Left lung (tissue), 10 donors: ENCODE measurements around the gene PLCL2. TPM values are rescaled to one million over a fixed set of nuclear protein-coding genes. Genes with fewer than 3 reads are reported as not detected.

Experiments used
- ATAC-seq: fragments of 200-7000 bp; cut with Tn5 transposase; one replicate; pipeline ENCODE4 v1.9.1; 2020; ENCODE audit warnings: moderate library complexity
- DNase-seq, 4 donors: peaks; one replicate each; pipeline ENCODE4 v3.0.0-alpha.2; 2013 to 2020
- H3K27ac ChIP-seq, 2 donors: fragments of 200-600 bp; sonication (generic) in 1 of 2; one replicate each; pipeline versions ENCODE4 v1.5.0 to v1.8.0; 2020 to 2021
- H3K27me3 ChIP-seq, 2 donors: fragments of 200-600 bp; sonication (generic) in 1 of 2; one replicate each; pipeline versions ENCODE4 v1.5.0 to v1.8.0; 2020 to 2021
- H3K36me3 ChIP-seq, 2 donors: fragments of 200-600 bp; sonication (generic) in 1 of 2; one replicate each; pipeline versions ENCODE4 v1.5.0 to v1.8.0; 2020 to 2021
- H3K4me1 ChIP-seq, 2 donors: fragments of 200-600 bp; one replicate each; pipeline ENCODE4 v1.8.0; 2021
- H3K4me3 ChIP-seq, 2 donors: fragments of 200-600 bp; sonication (generic) in 1 of 2; one replicate each; pipeline versions ENCODE4 v1.5.0 to v1.8.0; 2020 to 2021; ENCODE audit warnings: mild to moderate bottlenecking in 1 of 2
- H3K9me3 ChIP-seq, 2 donors: fragments of 200-600 bp; sonication (generic) in 1 of 2; one replicate each; pipeline versions ENCODE4 v1.5.0 to v1.8.0; 2020 to 2021
- intact Hi-C, 2 donors: fragments of 100-400 bp; cut with DNase I; formaldehyde crosslinking; loops; one replicate each; pipeline versions ENCODE4 v1.11.2 to v1.14.2; 2022
- polyA plus RNA-seq, 6 donors: library from polyadenylated mRNA; unstranded; fragments of 120-200 nt; gene quantifications; one replicate each; pipeline ENCODE4 v1.2.1, GENCODE V29; 2013; ENCODE audit not compliant: insufficient read length in 6 of 6
- total RNA-seq, 2 donors: library from RNA; stranded (reverse); fragmentation: NEBNext Ultra II Directional; extraction: Animal tissue kit (Norgen Biotek cat#: 25700); gene quantifications; one replicate each; pipeline ENCODE4 v1.2.1, GENCODE V29; 2021
- TF ChIP-seq, protein P1 (sequence below), 2 donors: fragments of 200-600 bp; sonication (generic) in 1 of 2; IDR thresholded peaks; one replicate each; pipeline versions ENCODE4 v1.5.0 to v1.8.0; 2021; ENCODE audit warnings: antibody characterized with exemption in 2 of 2
- donor health status: DM: no; HTN: yes; CAD: no.
- donor health status: DM: no; HTN: no; CAD: no.

Gene PLCL2
- total and polyA plus RNA-seq, 8 donors: 7.8 to 15.7 (median 10.1) TPM

DNA sequence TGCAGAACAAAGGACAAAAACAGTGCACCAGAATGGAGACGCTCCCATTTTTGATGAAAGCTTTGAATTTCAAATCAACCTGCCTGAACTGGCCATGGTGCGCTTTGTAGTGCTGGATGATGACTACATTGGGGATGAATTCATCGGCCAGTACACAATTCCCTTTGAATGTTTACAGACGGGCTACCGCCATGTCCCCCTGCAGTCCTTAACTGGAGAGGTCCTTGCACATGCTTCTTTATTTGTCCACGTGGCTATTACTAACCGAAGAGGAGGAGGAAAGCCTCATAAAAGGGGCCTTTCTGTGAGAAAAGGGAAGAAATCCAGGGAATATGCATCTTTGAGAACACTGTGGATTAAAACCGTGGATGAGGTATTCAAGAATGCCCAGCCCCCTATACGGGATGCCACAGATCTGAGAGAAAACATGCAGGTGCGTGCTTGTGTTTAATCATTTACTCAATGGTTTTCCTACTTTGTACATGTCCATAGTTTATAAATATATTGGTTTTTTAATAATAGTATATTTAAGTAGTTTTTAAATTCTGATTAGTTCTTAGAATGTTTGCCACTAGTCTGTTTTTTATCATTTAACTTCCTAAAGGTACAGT lies 127.1 kb downstream of the PLCL2 start:
- no peak for DNase-seq
- TF ChIP-seq, protein P1, sequence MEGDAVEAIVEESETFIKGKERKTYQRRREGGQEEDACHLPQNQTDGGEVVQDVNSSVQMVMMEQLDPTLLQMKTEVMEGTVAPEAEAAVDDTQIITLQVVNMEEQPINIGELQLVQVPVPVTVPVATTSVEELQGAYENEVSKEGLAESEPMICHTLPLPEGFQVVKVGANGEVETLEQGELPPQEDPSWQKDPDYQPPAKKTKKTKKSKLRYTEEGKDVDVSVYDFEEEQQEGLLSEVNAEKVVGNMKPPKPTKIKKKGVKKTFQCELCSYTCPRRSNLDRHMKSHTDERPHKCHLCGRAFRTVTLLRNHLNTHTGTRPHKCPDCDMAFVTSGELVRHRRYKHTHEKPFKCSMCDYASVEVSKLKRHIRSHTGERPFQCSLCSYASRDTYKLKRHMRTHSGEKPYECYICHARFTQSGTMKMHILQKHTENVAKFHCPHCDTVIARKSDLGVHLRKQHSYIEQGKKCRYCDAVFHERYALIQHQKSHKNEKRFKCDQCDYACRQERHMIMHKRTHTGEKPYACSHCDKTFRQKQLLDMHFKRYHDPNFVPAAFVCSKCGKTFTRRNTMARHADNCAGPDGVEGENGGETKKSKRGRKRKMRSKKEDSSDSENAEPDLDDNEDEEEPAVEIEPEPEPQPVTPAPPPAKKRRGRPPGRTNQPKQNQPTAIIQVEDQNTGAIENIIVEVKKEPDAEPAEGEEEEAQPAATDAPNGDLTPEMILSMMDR (IDR thresholded peaks at IDR 0.05): no peak
- no peaks in the 10 kb centered on the region for H3K27me3 ChIP-seq
- no peaks in the 10 kb centered on the region for H3K9me3 ChIP-seq
- H3K27ac ChIP-seq: no peak overlapping the region
- H3K4me1 ChIP-seq: no peaks in the 10 kb centered on the region
- ATAC-seq: peak; percentile 14
- intact Hi-C loops: no loop called here
- peaks cover 0 to 19% of the 10 kb centered on the region in 2 donors for H3K36me3 ChIP-seq
- H3K4me3 ChIP-seq: no peak overlapping the region

DNA sequence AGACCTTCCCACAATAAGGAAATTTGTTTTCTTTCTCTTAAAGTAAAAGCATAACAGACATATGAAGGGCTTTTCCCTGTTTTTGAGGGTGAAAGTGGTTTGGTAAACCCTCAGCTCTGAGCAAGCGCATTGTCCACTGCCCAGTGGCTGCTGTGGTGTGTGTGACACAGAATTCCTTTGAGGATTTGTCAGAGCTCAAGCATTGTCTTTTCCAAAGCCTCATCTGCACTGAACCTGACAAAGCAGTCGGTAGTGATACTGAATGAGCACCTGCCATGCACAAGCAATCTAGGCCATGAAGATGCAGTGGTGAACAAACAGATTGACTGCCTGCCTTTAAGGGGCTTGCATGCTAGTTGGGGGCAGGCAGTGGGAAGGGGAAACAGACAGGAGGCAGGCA lies 128.3 kb downstream of the PLCL2 start:
- peak; percentile 56 for ATAC-seq
- no peak for DNase-seq
- intact Hi-C loops: no loop called here
- no peaks in the 10 kb centered on the region for H3K9me3 ChIP-seq
- H3K4me3 ChIP-seq: no peak overlapping the region
- no peak overlapping the region for H3K27ac ChIP-seq
- no peaks in the 10 kb centered on the region for H3K4me1 ChIP-seq
- H3K36me3 ChIP-seq: peaks cover 0 to 19% of the 10 kb centered on the region in 2 donors
- TF ChIP-seq, protein P1 (IDR thresholded peaks at IDR 0.05): no peak
- no peaks in the 10 kb centered on the region for H3K27me3 ChIP-seq

DNA sequence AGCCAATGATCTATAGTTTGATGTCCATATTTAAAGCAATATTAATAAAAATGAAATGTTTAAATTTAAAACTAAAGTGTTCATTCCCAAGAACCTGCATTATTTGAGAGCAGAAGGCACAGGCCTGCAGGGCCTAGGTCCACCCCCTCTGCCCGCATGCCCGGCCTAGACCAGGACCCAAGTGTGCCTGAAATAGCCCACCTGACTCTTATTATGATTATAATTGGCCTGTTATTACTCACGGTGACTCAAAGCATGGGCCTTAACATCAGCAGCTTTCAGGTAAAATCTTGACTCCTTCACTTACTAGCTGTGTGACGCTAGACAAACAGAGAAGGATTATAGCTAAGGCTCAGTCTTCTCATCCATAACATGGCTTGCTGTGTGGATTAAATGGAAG lies 128.8 kb downstream of the PLCL2 start:
- H3K4me3 ChIP-seq: no peak overlapping the region
- DNase-seq (no peak), ATAC-seq (no peak)
- intact Hi-C loops: no loop called here
- H3K27ac ChIP-seq: no peak overlapping the region
- no peaks in the 10 kb centered on the region for H3K27me3 ChIP-seq
- peaks cover 0 to 19% of the 10 kb centered on the region in 2 donors for H3K36me3 ChIP-seq
- H3K4me1 ChIP-seq: no peaks in the 10 kb centered on the region
- no peaks in the 10 kb centered on the region for H3K9me3 ChIP-seq
- TF ChIP-seq, protein P1 (IDR thresholded peaks at IDR 0.05): no peak

DNA sequence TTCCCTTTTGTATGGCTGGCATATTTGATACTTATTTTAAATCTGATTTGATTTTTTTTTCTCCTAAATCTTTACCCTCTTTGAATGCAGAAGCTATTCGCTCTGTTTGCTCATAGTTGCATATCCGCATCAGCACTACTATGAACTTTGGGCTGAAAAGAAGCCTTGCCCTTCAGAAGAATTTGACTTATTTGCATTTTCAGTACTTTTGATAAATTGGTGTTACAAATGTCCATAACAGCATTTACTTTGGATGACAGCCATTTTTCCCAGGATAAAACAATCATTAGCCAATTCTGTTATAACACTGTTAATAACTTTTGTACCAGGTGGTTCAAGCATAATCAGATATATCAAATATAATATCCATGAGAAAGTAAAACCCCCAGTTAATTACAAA lies 129.5 kb downstream of the PLCL2 start:
- ATAC-seq (peak; percentile 31), DNase-seq (no peak)
- Histone ChIP-seq H3K9me3 (no peaks in the 10 kb centered on the region), H3K27ac (no peak overlapping the region), H3K4me1 (no peaks in the 10 kb centered on the region), H3K4me3 (no peak overlapping the region), H3K36me3 (peaks cover 0 to 19% of the 10 kb centered on the region in 2 donors), H3K27me3 (no peaks in the 10 kb centered on the region)
- intact Hi-C loops: no loop called here
- TF ChIP-seq, protein P1 (IDR thresholded peaks at IDR 0.05): no peak

DNA sequence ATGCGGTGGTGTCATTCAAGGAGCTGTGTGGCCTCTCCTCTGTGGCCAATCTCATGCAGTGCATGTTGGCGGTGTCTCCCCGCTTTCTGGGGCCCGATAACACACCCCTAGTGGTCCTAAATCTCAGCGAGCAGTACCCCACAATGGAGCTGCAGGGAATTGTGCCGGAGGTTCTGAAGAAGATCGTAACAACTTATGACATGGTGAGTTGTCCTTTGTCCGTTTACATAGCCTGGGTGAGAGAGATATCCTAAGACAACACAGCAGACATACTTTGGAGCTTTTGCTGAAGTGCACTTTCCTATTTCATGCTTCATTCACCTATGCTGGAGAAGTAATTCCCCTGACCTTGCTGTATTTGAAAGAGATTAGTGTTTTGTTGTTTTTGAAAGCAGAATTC lies 130.0 kb downstream of the PLCL2 start:
- no peak overlapping the region for H3K27ac ChIP-seq
- DNase-seq: no peak
- ATAC-seq: peak; percentile 27
- intact Hi-C loops: no loop called here
- no peaks in the 10 kb centered on the region for H3K27me3 ChIP-seq
- H3K4me1 ChIP-seq: no peaks in the 10 kb centered on the region
- peaks cover 0 to 19% of the 10 kb centered on the region in 2 donors for H3K36me3 ChIP-seq
- no peak overlapping the region for H3K4me3 ChIP-seq
- no peaks in the 10 kb centered on the region for H3K9me3 ChIP-seq
- TF ChIP-seq, protein P1 (IDR thresholded peaks at IDR 0.05): no peak
